GM21381 (cell line): ENCODE measurements around the gene CIZ1.
"Not testable (repeated sequence)": the region's sequence is repeated elsewhere in the genome, so short reads cannot be mapped to it uniquely, and the experiment has no call there.

Experiments used
- ATAC-seq: cut with Tn5 transposase; IDR thresholded peaks from one replicate; pipeline ENCODE4 v1.9.1; 2021; ENCODE audit warnings: mild to moderate bottlenecking, moderate library complexity; ENCODE audit not compliant: unreplicated experiment

The CIZ1 gene

DNA sequence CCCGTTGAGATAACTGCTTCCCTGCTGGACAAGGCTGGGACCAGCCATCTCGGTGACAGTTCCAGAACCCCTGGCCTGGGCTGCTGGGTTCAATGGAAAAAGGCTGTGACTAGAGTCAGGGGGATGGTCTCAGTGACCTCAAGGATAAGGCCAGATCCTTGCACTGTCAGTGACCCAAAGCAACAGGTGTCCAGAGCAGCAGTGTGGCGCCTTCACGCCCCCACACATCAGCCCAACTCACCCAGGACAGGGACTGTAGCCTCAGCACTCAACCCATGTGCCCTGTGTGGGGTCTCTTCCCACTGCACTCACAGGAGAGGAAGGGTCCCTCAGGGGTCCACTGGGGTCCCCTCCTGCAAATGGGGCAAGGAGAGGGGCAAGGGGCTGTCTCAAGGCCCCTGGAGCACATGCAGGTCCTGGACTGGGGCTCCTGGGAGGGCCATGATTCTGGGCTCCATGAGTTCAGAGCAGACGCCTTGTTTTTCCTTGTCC is 42.8 kb downstream of the CIZ1 start:
- ATAC-seq: no peak

DNA sequence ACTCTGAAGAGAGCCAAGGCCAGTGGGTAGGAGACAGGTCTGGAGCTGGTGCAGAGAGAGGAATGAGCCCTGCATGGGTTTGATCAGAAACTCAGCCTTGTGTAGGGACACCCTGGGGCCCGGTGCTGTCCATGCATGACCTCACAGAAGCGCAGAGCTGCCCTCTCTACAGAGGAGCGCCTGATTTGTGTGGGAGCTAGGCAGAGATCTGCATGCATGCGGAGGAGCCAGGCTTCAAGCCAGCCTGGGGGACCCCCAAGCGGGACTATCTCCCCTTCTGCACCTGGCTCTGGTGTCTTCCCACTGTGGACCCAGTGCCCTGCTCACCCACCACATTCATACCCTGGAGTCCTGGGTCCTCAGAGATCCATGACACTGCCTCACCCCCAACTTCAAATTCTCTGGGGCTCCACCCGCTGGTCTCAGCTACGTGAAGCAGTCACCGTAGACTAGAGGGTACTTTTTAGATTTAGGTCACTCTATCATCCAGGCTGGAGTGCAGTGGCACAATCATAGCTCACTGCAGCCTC is 44.7 kb downstream of the CIZ1 start:
- ATAC-seq: no peak

DNA sequence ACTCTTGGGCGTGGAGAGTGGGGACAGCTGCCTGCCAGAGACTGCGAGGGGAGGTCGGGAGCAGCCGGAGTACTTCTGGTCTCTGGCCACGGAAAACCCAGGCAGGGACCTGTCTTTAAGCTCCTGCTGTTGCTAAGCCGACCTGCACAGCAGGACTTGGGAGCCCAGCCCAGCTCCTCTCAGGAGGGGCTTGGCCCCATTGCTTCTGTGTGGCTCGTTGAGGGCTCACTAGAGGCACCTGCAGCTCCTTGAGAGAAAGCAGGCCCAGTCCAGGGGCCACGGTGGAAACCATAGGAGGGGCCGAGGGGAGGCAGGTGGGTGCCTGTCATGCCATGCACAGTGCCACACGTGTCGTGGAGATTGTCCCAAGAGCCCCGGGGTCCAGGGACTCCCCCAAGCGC is 45.4 kb downstream of the CIZ1 start:
- ATAC-seq: no peak

DNA sequence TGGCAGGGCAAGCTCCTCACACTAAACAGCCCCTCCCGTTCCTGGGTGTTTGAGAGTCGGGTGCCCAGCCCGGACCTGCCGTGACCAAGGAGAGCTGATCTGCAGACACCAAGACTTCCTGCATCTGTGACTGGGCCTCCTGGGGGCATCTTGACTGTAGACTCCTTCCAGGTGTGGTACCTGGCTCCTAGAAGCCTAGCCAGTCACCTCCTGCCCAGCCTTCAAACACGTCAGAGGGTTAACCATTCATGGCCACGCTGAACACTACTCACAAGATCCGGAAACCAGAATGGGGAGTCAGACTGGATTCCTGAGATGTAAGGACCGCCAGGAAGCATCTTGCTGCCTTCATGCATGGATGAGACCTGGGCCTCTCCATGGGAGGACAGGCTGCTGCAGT is 45.8 kb downstream of the CIZ1 start:
- no peak for ATAC-seq

DNA sequence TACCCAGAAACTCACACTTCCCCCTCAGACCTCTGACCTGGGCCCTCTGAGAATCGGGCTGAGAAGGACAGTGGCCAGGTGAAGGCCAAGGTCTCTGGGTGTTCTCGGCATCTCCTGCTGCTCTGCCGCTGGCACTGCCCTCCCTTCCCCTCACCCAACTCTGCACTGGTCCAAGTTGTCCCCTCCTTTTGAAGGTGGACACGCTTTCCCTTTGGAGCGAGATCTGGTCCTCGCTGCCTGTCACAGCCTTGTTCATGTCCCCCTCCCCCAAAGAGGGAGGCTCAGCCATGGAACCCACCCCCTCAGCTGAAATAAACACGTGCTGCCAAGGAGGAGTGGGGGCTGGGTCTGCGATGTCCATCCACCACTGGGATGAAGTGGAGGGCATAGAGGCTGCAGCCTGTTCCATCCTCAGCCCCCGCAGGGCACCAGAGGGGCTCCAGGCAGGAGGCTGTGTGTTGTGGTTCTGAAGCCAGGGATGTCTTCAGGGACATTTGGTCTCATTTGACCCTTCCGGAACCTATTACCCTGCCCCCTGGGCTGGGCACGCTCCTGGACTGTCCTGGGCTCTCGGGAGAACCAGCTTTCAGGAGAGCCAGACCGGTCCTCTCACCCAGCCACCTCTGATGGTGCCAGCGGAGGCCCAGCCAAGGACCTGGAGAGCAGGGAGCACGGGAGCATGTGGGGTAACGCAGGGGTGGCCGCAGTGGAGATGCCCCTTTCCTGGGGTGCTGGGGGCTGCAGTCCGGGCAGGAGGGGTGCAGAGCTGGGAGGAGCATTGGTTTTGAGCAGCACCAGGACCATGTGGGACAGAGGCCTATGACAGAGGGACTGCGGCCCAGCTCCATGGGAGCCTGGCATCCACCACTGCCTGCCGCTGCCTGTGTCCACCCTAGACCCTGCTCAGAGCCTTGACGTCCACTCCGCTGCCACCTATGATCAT is 46.9 kb downstream of the CIZ1 start:
- no peak for ATAC-seq

DNA sequence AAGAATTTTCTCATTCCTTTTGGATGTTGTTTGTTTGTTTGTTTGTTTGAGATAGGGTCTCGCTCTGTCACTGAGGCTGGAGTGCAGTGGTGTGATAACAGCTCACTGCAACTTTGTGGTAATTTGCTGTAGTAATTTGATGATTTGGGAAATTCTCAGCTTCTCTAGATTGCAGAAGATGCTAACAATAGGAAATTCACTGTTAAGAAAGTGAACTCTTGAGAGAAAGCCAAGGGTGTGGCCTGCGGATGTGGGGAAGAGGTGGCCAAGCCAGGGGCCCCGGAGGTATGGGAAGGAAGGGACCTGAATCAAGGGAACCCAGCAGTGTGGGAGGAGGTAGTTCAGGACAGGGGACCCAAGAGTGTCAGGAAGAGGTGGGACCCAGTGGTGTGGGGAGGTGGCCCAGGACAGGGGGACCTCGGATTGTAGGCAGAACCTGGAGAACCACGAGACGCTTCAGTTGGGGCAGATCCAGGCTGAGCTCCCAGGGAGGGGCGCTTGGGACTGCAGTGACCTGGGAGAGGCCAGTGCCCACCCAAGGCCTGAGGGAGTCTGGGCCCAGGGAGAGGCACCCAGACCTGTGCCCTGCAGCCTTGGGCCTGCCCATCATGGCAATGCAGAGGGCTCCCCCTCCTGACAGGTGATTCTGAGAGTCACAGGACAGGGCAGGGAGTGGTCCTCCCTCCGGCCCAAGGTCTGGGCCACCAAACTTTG is 47.7 kb downstream of the CIZ1 start:
- no peak for ATAC-seq

DNA sequence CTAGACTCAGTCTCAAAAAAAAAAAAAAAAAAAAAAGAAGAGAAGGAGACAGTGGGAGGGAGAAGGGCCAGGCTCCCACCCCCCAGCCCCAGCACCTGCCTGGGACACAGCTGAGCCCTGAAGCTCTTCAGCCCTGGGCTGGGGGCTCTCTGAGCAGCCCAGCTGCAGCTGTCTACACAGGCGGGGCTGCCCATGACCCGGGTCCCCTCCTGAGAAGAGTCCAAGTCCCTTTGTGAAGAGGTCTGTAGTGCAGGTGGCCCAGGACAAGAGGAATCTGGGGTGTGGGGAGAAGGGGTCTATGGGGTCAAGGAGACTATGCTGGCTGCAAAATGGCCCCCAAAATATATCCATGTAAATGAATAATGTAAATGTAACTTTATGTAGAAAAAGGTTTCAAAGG is 48.8 kb downstream of the CIZ1 start:
- ATAC-seq: no peak

DNA sequence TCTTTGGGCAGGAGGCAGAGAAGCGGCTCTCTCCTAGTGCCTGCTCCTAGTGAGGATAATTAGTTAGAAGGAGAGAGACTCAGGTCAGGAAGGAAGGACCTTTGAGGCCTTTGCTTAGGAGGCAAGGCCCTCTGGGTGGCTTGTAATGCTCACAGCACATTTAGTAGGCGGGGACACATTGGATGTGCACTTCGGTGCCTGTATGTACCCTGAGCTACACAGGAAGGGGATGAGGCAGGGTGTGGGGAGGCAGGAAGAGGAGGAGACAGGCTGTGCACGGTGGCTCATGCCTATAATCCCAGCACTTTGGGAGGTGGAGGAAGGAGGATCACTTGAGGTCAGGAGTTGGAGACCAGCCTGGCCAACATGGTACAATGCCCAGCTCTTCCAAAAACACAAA is 49.3 kb downstream of the CIZ1 start:
- no peak for ATAC-seq

DNA sequence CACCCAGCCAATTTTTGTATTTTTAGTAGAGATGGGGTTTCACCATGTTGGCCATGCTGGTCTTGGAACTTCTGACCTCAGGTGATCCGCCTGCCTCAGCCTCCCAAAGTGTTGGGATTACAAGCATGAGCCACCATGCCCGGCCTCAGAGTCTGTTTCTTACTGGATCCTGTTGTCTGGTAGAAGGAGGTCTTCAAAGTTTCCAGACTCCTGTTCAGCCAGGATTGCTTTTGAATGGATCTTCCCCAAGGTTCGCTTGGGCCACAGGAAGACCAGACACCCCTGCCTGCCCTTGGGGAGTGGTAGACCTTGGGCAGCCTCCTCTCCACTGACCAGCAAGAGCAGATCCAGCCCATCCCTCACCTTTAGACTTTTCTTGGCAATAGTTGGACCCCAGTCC is 49.8 kb downstream of the CIZ1 start:
- ATAC-seq: no peak

DNA sequence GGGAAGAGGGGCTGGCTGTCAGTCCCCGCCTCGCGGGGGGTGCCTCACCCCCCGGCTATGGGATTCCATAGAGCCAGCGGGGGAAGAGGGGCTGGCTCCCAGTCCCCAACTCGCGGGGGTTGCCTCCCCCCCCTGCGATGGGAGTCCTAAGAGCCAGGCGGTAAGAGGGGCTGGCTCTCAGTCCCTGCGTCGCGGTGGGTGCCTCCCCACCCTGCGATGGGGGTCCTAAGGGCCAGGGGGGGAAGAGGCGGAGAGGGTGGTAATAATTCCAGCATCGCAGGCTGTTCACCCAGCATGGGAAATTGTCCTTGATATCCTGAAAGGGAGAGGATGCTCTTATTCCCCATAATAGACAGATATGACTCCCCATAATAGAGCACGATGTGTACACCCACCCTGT is 51.8 kb downstream of the CIZ1 start:
- ATAC-seq: no peak

DNA sequence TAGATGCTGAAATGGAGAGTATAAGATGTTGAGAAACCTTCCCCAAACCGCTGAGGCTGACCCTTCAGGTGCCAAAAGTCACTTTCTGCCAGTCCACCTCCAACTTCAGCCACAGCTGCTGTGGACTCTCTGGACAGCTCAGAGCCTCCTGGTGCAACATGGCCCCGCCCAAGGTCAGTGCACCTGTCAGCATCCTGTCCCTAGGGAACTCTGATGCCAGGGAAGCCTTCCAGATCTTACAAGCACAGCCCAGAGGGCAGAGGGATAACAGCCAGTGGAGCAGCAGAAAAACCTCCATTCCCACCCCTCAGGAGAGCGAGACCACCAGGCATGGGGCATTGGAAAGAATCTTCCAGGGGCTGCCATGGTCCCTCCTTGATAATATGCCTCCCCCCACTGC is 53.4 kb downstream of the CIZ1 start:
- ATAC-seq: no peak

DNA sequence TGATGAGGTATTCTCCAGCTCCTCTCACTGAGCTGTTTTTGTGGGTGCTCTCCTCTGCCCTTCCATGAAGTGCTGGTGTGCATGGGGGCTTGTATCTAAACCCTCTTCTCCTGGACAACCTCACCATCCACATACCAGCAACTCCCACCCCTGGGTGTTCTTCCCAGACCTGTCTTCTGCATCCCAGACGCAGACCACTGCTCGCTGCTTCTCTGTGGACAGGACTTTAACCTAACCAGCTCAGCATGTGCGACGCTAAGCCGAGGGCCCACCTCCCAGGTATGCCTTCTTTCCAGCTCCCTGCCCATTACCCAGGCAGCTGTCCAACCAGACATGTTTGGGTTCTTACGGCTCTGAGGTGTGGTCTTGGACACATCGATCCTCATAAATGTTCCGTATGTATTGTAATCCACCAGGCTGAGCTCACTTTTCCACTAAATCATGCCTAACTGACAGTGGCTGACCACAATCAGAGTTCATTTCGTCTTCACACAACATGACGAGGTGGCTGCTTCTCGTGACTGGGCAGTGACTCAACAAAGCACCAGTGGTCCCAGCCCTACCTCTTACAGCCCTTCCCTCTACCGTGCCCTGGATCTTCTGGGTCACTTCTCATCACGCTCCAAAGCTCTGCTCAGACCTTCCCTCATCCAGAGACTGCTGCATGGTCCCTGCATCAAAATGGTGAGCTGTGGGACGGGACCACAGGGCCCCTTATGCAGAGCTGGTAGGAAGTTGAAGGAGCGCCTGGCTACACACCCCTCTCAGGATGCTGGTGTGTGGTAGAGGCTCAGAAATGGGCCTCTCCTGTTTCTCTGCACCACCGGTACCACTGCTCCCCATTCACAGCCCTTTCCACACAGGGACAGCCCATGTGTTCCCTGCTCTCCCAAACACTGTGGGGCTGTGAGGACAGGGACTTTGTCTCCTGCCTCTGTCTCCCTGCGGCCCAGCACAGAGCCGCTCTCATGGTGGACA is 54.3 kb downstream of the CIZ1 start:
- no peak for ATAC-seq

DNA sequence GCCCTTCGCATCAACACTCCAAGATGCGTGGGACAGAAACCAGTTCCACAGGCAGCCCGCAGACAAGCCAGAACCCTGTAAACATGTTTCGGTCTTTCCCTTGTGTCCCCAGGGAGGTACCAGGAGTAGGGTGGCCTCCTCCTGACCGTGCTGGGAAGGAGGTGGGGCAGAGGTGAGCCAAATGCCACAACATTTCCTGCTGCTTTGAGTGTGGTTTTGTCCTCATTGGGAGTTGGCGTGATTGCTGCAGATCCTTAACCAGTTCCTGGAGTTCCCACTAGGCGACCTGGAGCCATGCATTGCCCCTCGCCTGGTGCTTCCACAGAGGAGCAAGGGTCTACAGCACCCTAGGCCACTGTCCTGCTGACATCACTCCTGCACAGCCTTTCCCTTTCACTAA is 55.8 kb downstream of the CIZ1 start:
- not testable (repeated sequence) for ATAC-seq

DNA sequence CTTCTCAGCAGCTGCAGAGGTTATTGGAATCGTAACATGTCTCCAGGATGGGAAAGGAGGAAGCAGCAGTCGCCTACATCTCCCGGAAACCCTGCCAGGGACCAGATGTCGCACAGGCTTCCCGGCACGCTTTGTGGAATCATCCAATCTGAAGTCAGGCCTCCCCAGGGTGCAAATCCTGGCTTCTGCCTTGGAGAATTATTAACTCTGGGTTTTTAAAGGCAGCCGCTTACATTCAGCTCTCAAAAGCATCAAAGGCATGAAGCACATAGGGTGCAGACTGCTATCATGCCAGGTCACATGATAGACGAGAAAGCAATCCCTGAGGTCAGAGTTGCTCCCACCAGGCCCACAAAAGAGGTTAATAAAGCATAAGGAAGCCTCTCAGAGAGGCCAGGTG is 59.2 kb downstream of the CIZ1 start:
- ATAC-seq: not testable (repeated sequence)

DNA sequence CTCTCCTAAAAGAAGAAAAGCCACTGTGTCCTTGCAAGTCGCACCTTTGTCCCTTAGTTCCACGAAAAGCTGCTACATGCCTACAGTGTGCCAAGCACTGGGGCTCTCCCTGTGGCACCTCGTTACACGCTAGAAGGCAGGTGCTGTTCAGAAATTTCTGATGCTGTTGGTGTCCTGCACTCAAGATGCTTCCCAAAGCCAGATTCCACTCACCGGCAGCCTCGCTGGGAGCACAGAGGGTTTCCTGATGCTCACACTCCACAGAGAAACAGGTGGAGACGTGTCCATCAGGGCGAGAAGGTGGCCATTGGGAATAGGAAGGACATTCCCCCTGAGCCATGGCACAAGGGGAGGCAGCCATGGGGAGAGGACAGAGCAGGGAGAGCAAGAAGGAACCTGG is 60.0 kb downstream of the CIZ1 start:
- ATAC-seq: not testable (repeated sequence)

DNA sequence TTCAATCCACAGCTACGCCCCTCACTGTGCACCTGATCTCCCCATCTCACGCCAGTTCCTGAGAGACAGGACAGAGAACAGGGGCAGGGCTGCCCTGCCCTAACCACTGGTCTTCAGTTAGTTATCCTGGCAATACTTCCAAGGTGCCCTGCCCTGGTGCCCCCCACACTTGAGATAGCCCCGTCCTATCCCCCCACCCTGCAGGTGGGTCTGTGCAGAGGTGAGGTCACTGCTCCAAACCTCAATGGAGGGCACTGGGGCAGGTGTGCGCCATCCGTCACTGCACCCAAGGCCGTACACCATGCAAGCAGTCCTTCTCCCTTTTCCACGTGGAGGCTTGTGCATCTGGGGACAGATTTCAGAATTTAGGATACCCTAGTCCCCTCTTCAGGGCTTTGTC is 60.7 kb downstream of the CIZ1 start:
- ATAC-seq: not testable (repeated sequence)

DNA sequence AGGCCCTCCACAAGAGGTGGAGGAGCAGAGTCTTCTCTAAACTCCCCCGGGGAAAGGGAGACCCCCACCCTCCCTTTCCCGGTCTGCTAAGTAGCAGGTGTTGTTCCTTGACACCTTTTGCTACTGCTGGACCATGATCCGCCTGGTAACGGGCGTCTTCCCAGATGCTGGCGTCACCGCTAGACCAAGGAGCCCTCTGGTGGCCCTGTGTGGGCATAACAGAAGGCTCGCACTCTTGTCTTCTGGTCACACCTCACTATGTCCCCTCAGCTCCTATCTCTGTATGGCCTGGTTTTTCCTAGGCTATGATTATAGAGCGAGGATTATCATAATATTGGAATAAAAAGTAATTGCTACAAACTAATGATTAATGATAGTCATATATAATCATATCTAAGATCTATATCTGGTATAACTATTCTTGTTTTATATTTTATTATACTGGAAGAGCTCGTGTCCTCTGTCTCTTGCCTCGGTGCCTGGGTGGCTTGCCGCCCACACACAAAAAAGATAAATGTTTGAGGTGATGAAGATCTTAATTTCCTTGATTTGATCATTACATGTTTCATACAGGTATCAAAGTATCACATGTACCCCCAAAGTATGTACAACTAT is 61.3 kb downstream of the CIZ1 start:
- not testable (repeated sequence) for ATAC-seq

DNA sequence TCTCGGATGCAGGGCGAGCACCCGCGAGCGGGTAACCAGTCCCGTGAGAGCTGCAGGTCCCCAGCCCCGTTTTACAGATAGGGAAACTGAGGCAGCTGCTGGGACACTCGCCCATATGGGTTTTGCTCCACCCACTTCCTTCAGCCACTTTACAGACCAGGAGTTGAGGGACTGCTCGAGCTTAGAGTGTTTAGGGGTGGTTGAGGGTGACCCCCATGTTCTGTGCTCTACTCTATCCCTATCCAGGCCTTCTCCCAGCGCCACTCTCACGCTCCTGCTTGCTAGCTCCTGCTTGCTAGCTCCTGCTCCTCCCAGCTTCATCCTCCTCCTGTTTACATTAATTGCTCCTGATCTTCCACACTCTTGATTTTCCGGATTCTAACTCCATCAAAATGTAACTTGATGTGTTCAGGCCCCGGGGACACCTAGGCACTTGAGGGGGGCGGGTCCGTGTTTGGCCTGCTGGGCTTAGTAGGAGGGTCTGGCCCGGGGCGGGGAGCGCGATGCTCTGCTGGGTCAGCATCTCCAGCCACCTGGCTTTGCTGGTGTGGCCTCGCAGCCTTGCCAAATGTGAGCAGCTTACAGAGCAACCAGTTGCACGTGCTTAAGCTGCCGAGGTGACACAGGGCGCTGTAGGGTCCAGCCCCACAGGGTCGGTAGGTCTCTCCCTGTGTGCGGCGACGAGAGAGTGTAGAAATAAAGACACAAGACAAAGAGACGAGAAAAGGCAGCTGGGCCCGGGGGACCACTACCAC is 62.4 kb downstream of the CIZ1 start:
- ATAC-seq: no peak
